ENCODE data around the gene TRAF6. TPM values are rescaled to one million over a fixed set of nuclear protein-coding genes. Genes with fewer than 3 reads are reported as not detected.
A peak's percentile ranks its signal among the peaks of the same experiment; 100 is the strongest.
"Not testable (repeated sequence)": the region's sequence is repeated elsewhere in the genome, so short reads cannot be mapped to it uniquely, and the experiment has no call there.

The TRAF6 gene
- total RNA-seq, 1 experiment from 2014 or later: 6.9 TPM

DNA sequence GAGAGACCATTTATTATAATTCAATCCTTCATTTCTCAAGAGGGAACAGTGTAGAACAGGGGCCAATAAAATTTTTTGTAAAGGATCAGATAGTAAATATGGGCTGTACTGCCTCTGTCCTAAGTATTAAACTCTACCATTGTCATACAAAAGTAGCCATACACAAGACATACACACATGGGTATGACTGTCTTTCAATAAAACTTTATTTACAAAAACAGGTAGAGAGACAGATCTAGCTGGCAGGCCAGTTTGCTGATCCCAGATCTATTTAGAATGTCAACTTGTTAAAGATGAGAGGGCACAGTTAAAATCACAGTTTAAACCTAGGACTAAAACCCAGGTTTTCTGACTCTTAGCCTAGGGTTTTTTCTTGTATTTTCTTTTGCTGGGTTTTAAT, 16.7 kb downstream of the TRAF6 start:
- no peak for DNase-seq (ENCODE audit: low spot score)

DNA sequence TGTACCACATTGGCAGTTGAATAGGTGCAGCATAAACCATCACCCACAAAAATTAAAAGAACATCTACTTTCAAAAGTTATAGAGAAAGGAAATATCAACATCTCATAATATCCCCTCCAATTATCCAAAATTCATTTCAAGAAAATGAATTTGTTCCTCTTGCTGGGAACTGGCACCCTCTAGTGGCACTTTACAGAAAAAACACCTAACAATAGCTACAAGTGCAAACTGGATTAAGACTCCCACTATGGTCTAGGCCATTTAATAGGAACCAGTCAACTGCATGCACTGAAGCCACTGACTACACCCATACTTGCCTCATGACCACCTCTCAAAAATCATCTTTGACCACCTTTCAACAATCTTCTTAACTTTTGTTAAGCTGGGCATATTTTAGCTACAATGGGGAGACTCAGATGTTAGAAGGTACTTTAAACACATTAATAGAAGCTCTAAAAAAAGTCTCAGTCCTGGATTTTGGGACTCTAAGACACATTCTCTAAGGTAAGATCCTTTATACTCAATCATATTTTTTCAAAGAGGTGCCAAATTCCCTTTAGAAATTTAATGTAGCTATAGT, 17.3 kb downstream of the TRAF6 start:
- peak; percentile 52 for DNase-seq (ENCODE audit: low spot score)

DNA sequence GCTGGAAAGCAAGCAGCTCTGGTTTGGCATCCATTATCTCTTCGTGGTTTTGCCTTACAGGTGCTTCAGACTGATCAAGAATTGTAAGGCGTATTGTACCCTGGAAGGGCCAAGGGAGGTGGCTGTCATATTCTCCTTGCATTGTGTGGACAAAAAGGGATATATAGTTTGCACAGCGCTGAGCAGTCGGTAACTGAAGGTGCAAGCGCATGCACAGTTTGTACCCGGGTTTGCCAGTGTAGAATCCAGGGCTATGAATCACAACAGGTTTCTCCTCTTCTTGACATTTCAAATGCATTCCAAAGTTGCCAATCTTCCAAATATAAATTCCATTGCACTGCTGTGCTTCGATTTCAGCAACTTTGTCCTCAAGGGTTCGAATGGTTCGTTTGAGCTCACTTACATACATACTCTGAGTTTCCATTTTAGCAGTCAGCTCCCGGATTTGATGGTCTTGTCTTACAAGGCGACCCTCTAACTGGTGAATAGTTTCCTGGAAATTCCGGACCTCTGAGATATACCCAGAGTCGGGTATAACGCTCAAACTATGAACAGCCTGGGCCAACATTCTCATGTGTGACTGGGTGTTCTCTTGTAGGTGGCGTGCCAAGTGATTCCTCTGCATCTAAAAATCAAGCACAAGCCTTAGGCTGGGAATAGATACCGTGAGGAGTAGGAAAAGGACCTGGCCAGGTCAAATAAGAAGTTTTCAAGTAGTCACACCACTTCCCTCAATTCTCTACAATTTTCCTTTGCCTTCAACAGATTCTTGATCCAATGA, 19.9 kb downstream of the TRAF6 start:
- no peak for DNase-seq (ENCODE audit: low spot score)

DNA sequence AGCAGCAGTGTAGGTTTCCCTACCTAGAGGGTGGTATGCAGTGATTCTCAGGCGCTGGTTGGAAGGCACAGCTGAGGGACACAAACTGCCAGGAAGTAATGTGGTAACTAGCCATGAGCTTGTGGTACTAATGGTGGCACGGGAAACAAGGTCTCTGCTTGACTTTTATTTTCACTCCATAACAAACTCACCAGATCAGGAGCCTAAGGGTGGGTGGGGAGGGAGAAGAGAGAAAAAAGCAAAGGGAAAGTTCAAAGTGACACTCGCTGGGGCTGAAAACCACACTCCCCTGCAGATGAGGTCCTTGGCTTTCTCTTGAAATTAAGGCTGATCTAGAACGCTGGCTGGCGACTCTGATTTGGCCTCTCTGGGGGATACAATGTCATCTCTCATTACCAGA, 22.0 kb downstream of the TRAF6 start:
- DNase-seq (ENCODE audit: low spot score): no peak

DNA sequence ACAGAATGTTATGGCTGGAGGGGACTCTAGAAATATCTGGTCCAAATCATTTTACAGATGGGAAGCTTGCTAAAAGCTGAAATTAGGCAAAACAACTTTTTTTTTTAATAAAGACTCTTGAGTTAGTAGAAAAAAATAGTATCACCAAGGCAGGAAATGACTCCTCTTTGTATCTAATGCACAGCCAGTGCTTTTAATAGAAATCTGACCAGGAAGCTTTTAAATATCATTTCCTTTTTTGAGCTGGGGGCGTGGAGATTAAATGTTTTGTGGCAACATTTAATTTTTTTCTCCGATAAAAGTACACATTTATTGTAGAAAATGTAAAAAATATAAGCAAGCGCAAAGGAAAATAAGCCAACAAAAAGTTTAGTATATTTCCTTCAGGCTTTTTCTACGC, 22.5 kb downstream of the TRAF6 start:
- no peak for DNase-seq (ENCODE audit: low spot score)

DNA sequence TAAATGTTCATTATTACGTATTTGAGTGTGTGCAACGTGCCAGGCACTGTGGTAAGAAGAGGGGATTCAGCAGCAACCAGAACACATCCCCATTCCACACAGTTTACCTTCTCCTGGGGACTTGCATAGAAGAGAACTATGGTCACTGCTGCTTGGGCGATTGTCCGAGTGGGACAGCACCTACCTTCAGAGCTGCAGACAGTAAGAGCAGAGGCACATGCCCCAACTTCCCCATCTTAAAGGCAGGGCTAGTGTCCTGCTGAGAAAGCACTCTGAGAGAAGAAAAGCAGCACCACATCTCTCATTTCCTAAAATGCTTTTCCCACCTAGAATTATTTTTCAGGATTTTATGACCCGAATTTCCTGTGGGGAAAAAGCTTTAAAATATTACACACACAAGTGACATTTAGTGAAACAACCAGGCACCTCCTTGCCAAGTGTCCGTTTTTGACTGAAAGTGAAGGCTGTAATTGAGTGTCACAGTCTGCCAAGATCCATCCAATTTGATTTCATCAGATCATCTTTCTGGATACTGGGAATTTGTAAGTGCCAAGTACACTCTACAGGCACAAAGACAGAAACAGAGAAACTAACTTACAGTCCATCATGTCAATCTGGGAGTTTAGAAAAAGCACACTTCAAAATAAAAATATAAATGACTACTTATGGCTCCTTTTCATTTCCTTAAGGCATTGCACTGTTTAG, 24.6 kb downstream of the TRAF6 start:
- no peak for DNase-seq (ENCODE audit: low spot score)

DNA sequence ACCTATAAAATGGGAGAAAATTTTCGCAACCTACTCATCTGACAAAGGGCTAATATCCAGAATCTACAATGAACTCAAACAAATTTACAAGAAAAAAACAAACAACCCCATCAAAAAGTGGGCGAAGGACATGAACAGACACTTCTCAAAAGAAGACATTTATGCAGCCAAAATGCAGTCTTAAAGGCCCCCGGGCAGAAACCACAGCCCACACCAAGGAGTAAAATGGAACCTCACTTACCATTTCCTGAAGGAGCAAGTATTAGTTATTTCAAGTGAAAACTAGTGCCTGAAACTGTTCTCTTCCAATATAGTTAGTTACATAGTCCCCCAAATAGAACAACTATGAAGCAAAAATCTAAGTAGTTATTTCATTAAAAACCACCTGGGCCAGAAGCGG, 27.0 kb downstream of the TRAF6 start:
- DNase-seq (ENCODE audit: low spot score): not testable (repeated sequence)

DNA sequence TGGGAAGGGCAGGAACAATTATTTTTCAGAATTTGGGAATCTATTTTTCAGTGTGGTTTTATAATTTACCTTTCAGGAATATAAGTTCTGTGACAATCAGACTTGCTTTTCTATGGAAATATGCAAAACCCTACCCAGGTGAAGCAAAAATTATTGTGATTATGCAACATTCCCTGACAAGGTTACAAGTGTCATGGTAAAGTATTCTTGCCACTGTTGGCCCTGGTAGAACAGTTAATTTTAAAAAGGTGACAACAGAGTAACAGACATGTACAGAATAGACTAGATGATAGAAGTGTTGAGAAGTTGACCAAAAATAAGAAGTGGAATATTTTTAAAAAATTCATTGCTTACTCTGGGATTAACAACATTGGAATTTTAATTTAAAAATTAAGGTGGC, 29.2 kb downstream of the TRAF6 start:
- DNase-seq (ENCODE audit: low spot score): no peak

DNA sequence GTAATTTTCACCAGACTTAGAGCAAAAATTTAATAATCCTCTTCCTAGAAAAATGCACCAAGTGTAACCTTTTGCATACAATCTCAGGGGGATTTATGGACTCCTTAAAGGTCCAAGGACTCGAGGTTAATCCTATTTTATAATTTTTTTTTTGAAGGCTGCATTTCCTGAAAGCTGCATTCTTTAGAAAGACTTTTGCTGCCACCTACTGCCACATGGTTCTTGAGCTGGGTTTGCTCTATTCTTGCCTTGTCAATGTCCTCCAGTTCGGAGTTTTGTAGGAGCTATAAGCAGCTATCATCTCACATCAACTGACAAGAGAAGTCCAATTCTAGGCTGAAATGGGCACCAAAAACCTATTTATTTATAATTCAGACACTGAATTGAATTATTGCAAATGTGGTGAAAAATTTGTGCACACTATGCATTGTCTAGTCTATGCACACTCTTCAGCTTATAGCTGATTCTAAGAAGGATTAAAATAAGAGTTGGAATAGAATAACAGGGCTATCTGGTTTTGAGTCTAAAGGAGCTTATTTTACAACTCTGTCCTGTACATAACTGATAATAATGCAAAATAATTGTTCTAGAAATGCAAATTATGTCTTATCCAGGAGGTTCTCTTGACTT, 31.3 kb downstream of the TRAF6 start:
- peak; percentile 66 for DNase-seq (ENCODE audit: low spot score)

DNA sequence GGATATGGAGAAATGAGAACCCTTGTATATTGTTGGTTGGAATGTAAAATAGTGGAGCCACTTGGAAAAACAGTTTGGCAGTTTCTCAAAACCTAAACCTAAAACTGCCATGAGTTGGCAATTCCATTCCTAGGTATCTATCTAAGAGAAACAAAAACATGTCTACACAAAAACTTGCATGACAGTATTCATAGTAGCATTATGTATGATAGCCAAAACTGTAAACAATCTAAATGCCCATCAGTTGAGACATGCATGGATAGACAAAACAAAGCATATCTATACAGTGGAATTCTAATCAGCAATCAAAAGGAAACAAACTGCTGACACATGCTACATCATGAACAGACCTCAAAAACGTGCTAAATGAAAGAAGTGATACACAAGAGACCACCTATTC, 34.9 kb downstream of the TRAF6 start:
- DNase-seq (ENCODE audit: low spot score): no peak

DNA sequence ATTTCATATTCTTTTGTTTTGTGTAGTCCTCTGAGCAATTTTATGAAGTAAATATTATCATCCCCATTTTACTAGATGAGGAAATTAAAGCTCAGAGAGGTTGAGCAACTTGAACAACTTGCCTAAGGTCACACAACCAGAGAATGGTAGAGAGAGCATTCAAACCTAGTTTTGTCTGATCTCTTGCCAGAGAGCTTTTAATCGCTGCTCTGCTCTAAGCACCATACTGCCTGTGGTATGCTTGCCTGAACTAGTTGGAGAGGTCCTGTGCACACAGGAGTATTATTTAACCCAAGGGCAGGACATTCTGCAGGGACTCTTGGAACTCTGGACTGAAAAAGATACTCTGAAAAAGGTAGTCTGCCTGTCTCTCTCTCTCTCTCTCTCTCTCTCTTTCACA, 38.5 kb downstream of the TRAF6 start:
- no peak for DNase-seq (ENCODE audit: low spot score)

DNA sequence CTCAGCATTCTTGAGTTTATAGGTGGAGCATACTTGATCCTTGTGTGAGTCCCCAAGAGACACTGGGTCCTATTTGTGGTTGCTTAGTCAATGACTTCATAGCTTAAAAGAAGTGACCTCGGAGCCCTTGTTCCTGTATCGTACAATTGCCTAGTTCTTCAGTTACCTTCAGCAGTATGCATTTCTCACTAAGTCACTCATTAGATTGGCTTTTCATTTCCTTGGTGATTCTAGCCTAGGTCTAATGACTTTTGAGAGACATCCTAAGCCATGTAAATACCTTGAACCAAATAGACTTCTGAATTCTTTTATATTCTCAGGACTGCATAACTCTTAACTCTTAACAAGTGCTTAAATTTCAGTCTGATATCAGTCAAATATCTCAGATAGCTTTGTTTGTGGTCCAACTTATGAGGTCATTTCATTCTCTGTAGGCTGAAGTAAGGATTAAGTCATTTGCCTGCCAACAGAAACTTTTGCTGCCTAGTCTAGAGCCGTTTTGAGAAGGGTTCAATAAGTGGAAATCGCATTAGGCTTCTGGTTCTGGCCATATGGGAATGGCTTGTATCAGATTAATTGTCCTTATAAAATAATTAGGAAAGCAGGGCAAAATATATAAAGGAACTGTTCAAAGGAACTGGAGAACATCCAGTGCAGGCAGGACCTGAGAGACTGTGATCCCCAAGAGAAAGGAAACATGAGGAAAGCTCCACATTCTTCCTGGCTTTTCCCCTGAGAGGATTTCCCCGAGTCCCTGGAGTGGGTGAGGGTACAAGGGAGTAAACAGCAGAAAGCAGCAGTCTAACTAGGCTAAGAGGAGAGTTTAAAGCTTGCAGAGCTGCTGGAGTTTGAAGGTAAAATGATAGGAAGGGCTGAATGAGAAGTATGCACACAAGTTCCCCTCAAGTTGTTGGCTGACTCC, 39.9 kb downstream of the TRAF6 start:
- DNase-seq (ENCODE audit: low spot score): no peak

DNA sequence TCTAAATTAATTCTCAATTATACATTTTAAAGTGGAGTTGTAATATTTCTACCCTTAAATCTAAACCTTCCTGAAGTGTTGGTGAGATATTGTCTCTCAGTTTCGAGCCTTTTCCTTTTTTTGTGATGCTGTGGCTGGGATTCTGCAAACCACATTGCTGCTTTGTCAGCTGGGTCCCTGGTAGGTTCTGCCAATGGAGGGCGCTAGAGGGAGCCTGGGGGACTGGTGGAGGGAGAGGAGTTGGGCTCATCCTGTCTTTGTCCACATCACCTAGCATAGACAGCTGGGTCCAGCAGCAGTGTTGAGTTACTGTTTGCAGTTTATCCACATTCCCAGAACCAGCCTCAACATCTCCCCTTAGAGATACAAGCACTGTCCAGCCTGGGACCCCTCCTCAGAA, 41.0 kb downstream of the TRAF6 start:
- DNase-seq (ENCODE audit: low spot score): no peak

DNA sequence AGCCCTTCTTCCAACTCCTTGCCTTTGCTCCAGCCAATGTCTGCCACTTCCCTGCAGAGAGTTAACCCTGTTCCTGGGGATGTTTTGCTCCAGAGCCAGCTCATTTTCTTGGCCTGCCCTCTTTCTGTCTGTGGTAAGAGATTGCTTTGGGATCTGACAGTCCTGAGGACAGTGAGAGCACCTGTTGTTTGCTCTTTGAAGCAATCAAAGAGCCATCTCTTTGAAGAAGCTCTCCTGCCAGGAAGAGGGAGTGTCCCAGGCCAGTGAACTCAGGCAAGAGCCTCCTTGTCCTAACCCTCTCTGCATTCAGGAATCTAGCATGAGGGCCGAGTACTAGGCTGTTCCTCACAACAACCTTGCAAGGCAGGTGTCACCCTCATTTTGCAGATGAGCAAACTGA, 42.2 kb downstream of the TRAF6 start:
- DNase-seq (ENCODE audit: low spot score): no peak

DNA sequence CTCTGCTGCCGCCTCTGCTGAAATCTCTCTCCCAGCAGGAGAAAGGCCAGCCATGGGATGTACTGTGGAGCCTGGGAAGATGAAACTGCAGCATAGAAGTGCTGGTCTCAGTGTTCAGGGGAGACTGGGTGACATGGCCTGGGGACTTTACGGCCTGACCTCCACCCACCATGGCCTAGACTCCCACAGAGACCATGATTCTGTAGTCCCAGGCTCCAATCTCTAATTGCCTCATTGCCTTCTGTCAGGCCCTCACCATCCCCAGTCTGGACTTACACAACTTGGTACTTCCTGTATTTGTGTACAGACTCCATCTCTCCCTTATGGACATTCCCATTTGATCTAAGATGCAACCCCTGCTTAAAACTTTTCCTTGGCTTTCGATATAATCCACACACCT, 43.1 kb downstream of the TRAF6 start:
- DNase-seq (ENCODE audit: low spot score): no peak

DNA sequence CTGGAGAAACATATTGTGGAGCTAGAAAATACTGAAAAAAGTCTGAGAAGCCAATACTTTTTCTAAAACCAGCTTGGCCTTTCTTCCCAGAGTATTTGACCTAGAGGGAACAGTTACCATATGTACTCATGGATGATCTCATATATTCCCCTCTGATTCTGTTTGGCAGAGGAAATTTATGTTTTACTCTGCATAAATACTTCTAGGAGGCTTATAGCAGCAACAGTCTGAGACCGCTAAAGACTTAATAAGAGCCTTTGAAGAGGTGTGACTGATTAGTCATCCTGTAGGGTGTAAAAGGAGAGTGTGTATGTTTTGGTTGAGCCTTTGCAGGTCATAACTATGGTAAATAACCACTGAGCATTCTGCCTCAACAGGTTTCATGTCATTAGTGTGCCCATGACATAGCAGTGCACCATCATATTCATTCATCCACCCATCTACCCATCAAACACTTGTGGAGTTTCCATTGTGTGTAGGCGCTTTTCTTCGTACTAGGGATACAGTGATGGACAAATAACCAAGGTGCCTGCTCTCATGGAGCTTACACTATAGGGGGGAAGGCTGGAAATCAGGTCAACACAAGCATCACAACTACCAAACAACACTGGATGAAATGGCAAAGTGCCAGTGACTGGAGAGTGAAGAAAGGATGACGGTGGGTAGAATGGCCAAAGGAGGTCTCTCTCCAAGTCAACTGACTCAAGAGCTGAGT, 44.5 kb downstream of the TRAF6 start:
- DNase-seq (ENCODE audit: low spot score): no peak

DNA sequence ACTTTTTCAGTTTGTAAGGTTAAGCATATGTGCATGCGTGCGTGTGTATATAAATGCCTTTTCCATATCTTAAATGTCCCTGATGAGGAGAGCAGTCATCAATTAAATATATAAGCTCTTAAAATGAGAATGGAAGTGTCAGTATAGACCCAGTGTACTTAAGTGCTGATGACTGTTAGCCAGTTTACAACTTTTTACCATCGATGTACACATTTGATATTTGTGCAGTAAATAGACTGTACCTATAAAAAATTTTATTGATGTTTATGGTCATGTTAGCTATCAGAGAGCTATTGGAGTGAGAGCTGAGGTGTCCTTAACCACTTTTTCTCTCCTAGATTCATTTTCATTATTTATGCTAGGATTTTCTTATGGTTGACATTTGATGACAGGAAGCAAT, 45.4 kb downstream of the TRAF6 start:
- no peak for DNase-seq (ENCODE audit: low spot score)

DNA sequence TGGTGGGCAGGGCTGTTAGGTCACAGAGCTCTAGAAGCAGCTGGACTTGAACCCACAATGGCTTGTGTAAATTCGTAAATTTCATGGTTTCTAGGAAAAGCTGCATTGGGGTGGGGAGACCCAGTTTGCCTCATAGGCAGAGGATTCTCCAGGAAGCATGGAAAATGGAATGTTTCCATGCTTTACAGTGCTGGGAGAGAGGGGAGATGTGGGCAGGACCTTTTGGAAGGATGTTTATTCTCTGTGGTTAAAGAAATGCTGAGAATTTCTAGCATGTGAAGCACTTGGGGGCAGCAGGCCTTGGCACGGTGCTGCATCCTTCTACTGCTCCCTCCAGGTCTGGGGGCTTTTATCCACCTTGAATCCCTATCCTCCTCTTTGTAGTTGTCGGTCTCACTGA, 46.3 kb downstream of the TRAF6 start:
- peak; percentile 46 for DNase-seq (ENCODE audit: low spot score)

DNA sequence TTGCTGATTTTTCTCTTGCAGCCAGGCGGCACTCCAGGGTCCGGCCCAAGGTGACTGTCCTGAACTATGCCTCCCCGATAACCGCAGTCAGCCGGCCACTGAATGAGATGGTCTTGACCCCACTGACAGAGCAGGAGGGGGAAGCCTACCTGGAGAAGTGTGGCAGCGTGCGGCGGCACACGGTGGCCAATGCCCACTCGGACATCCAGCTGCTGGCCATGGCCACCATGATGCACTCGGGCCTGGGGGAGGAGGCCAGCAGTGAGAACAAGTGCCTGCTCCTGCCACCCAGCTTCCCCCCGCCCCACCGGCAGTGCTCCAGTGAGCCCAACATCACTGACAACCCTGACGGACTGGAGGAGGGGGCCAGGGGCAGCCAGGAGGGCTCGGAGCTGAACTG, 47.8 kb downstream of the TRAF6 start:
- DNase-seq (ENCODE audit: low spot score): no peak

DNA sequence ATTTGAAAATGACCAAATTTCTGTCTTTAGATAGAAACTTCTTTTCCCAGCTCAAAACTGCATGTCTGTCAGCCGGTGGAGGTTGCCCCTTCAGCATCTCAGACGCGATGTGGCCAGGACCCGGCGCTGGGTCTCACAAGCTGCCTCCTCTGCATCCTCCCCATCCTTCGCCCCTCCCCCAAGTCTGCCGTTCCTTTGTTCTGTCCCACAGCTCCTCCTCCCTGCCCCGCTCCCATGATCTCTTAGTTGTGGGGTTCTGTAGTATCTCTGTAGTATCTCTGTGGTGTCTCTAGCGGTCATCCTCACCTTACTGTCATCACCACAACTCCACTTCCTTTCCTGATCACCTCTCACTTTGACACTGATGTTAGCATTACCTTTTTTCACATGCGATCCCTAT, 49.9 kb downstream of the TRAF6 start:
- no peak for DNase-seq (ENCODE audit: low spot score)

DNA sequence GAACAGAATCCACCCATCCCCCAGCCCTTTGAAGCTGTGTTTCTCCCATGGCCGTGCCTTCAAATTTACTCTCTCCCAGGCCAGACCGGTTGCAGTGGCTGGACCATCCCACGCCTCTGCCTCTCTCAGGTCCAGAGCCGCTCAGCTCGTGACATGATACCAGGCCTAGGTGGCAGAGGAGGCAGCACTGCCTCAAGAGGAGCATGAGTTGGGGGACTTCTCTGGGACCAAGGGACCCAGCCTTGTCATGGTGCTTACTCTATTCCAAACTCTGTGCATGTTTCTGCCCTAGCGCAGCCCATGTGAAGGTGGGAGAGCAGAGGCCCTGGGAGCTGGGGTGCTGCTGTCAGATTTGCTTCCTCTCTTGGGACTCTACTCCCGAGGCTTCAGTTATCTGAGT, 51.0 kb downstream of the TRAF6 start:
- no peak for DNase-seq (ENCODE audit: low spot score)
